A673 (cell line): ENCODE data around the gene ANKRD28.

Experiments used
- CTCF ChIP-seq: fragments of 300-800, 200-600 bp; sonication (generic); conservative IDR thresholded peaks from 2 replicates; pipeline ENCODE4 v1.5.1; 2017; ENCODE audit warnings: low read depth, mild to moderate bottlenecking, antibody characterized with exemption, low read length, moderate library complexity, mixed read lengths
- EZH2 ChIP-seq: fragments of 200-600 bp; sonication (generic); IDR thresholded peaks from 2 replicates; pipeline ENCODE4 v1.6.1; 2017; ENCODE audit warnings: borderline replicate concordance, low read depth, mild to moderate bottlenecking, mixed read lengths, antibody characterized with exemption, low read length; ENCODE audit not compliant: poor library complexity, severe bottlenecking

DNA sequence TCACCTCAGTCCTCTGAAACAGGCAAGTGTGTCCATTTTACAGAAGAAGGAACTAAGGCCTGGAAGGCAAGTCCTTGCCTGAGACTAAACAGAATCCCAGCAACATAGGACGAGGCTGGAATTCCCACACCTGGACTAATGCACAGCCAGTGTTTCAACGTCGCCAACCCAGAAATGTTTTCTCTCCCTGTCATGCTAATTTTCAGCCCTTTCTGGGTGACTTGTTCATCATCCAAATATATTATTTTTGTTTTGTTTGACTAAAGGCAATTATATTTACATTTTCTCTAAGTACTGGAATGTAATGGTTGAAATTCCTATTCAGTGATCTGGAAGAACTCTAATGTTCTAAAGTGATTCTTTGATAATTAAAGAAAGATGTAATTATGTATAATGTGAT lies 144.5 kb downstream of the ANKRD28 start:
- no peak for TF ChIP-seq CTCF
- TF ChIP-seq EZH2 = no peak
